Upper lobe of right lung (tissue), 1 donor: ENCODE measurements around the gene SENP5. TPM values are rescaled to one million over a fixed set of nuclear protein-coding genes. Genes with fewer than 3 reads are reported as not detected.
A peak's percentile ranks its signal among the peaks of the same experiment; 100 is the strongest.

Source experiments
- ATAC-seq: fragments of 200-7000 bp; cut with Tn5 transposase; one replicate; pipeline ENCODE4 v1.9.1; 2020; ENCODE audit warnings: mild to moderate bottlenecking, moderate library complexity
- DNase-seq: peaks from one replicate; pipeline ENCODE4 v3.0.0-alpha.2; 2020
- H3K27ac ChIP-seq: fragments of 200-600 bp; one replicate; pipeline ENCODE4 v1.8.0; 2022
- H3K27me3 ChIP-seq: fragments of 200-600 bp; one replicate; pipeline ENCODE4 v1.8.0; 2022; ENCODE audit warnings: mild to moderate bottlenecking
- H3K36me3 ChIP-seq: fragments of 200-600 bp; one replicate; pipeline ENCODE4 v1.8.0; 2022
- H3K4me1 ChIP-seq: fragments of 200-600 bp; one replicate; pipeline ENCODE4 v1.8.0; 2022
- H3K4me3 ChIP-seq: fragments of 200-600 bp; one replicate; pipeline ENCODE4 v1.8.0; 2022; ENCODE audit warnings: mild to moderate bottlenecking
- H3K9me3 ChIP-seq: fragments of 200-600 bp; one replicate; pipeline ENCODE4 v1.8.0; 2022
- CTCF ChIP-seq: fragments of 200-600 bp; IDR thresholded peaks from one replicate; pipeline ENCODE4 v1.8.0; 2022; ENCODE audit warnings: antibody characterized with exemption
- intact Hi-C: fragments of 100-400 bp; cut with DNase I; formaldehyde crosslinking; loops from one replicate; pipeline ENCODE4 v1.11.0; 2022
- total RNA-seq: library from RNA; stranded (reverse); fragmentation: NEBNext Ultra II Directional; extraction: Animal tissue kit (Norgen Biotek cat#: 25700); gene quantifications from one replicate; pipeline ENCODE4 v1.2.1, GENCODE V29; 2021
- donor health status: DM: no; HTN: yes; CAD: no; lungs with severe emphysema.

Gene SENP5
- total RNA-seq, 1 donor from 2014 or later = 27.7 TPM

GRCh38 chr3:196966526-196967401 lies 99.0 kb downstream of the SENP5 start:
- Histone ChIP-seq H3K9me3 (no peaks in the 10 kb centered on the region), H3K36me3 (no peaks in the 10 kb centered on the region), H3K27me3 (no peaks in the 10 kb centered on the region), H3K4me1 (peaks cover 13% of the 10 kb centered on the region), H3K27ac (no peak overlapping the region), H3K4me3 (no peak overlapping the region)
- no peak for ATAC-seq
- TF ChIP-seq CTCF = no peak
- DNase-seq = no peak
- intact Hi-C loops = no loop called here

- DNase-seq (no peak), ATAC-seq (no peak)
- Histone ChIP-seq H3K9me3 (no peaks in the 10 kb centered on the region), H3K27me3 (no peaks in the 10 kb centered on the region), H3K4me1 (peaks cover 13% of the 10 kb centered on the region), H3K36me3 (no peaks in the 10 kb centered on the region), H3K27ac (no peak overlapping the region), H3K4me3 (peak overlapping the region; percentile 92)
- no peak for TF ChIP-seq CTCF
- intact Hi-C loops = no loop called here
Observed at GRCh38 chr3:196967412-196968232, 99.9 kb downstream of the SENP5 start.

- no peaks in the 10 kb centered on the region for H3K9me3 ChIP-seq
- H3K4me3 ChIP-seq = peak within 1 kb of the TSS; percentile 92
- TF ChIP-seq CTCF = no peak
- intact Hi-C loops = no loop called here
- peak within 1 kb of the TSS; percentile 68 for H3K27ac ChIP-seq
- peaks cover 13% of the 10 kb centered on the region for H3K4me1 ChIP-seq
- DNase-seq = peak; percentile 78
- ATAC-seq = peak; percentile 85
- H3K36me3 ChIP-seq = no peaks in the 10 kb centered on the region
- H3K27me3 ChIP-seq = no peaks in the 10 kb centered on the region
Observed at GRCh38 chr3:196968233-196969133, 100.8 kb downstream of the SENP5 start, which contains the start of gene PIGZ. TSS of gene PIGZ (minus strand) at chr3:196968833. CDS start at chr3:196952031, 16,802 bp downstream.

- no peak for TF ChIP-seq CTCF
- intact Hi-C loops = no loop called here
- ATAC-seq (peak; percentile 58), DNase-seq (peak; percentile 79)
- no peaks in the 10 kb centered on the region for H3K9me3 ChIP-seq
- no peaks in the 10 kb centered on the region for H3K36me3 ChIP-seq
- peak overlapping the region; percentile 68 for H3K27ac ChIP-seq
- H3K27me3 ChIP-seq = no peaks in the 10 kb centered on the region
- H3K4me3 ChIP-seq = peak overlapping the region; percentile 92
- H3K4me1 ChIP-seq = peaks cover 13% of the 10 kb centered on the region
Observed at GRCh38 chr3:196969134-196969659, 101.5 kb downstream of the SENP5 start.
